ENCODE data around the gene CCDC30.

DNA sequence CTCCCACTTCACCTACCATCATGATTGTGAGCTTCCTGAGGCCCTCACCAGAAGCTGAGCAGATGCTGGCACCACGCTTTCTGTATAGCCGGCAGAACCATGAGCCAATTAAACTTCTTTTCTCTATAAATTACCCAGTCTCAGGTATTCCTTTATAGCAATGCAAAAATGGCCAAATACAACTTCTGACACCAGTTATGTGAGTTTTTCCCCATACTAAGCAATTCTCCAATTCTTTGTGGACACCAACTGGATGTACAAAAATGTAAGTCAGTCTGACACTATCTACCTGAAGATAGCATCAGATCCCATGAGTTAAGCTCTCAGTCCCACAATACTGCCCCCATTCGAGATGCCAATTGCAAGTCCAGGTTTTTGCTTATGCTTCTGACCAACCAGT lies 129.7 kb downstream of the CCDC30 start:
- TF ChIP-seq, protein P1, sequence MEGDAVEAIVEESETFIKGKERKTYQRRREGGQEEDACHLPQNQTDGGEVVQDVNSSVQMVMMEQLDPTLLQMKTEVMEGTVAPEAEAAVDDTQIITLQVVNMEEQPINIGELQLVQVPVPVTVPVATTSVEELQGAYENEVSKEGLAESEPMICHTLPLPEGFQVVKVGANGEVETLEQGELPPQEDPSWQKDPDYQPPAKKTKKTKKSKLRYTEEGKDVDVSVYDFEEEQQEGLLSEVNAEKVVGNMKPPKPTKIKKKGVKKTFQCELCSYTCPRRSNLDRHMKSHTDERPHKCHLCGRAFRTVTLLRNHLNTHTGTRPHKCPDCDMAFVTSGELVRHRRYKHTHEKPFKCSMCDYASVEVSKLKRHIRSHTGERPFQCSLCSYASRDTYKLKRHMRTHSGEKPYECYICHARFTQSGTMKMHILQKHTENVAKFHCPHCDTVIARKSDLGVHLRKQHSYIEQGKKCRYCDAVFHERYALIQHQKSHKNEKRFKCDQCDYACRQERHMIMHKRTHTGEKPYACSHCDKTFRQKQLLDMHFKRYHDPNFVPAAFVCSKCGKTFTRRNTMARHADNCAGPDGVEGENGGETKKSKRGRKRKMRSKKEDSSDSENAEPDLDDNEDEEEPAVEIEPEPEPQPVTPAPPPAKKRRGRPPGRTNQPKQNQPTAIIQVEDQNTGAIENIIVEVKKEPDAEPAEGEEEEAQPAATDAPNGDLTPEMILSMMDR (IDR thresholded peaks at IDR 0.05) = no peak
- TF ChIP-seq POLR2A (IDR thresholded peaks at IDR 0.05) = no peak

Data from uterus (tissue), 2 donors.